Subcutaneous adipose tissue (tissue), 4 donors: ENCODE measurements around the gene OSBPL7. TPM values are rescaled to one million over a fixed set of nuclear protein-coding genes. Genes with fewer than 3 reads are reported as not detected.

Experiments
- CTCF ChIP-seq: fragments of 450-650 bp; IDR thresholded peaks from one replicate; pipeline ENCODE4 v1.5.1; 2016; ENCODE audit warnings: low read depth, mild to moderate bottlenecking, control low read depth, antibody characterized with exemption, moderate library complexity
- total RNA-seq, 4 donors: library from RNA; depleted of rRNA; stranded (reverse); fragments of >200 nt; gene quantifications; one replicate each; pipeline ENCODE4 v1.1.0, GENCODE V29; 2016

Gene OSBPL7
- total RNA-seq, 4 donors from 2014 or later = 2.2 to 4.1 (median 2.5) TPM

DNA sequence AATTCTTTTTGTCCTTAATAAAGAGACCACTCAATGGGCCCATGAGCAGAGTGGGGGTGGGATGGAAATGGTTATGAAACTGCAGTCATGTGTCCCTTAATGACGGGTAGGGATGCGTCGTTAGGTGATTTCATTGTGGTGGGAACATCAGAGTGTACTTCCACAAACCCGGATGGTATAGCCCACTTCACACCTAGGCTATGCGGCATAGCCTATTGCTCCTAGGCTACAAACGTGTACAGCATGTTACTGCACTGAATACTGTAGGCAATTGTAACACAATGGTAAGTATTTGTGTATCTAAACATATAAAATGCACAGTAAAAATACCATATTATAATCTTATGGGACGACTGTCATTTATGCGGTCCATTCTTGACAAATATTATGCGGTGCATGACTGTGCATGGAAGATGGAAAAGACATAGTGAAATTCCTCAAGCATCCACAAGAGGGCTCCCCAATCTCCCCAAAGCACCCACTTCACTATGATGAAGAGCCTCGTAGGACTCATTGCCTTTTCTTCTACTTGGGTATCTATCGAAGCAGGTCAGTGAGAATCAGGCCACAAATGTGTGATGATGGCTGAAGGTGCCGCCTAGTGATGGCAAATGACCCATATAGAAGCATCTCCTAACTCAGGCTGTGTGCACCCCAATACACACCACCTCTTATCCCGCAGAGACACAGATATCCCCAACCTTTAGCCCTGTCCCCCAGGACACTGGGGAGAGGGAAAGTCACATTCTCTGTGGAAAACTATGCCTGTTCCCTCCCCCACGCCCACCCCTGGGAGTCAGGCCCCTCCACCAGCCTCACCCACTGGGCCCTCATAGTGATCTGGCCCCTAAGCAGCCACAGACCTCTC is 45.0 kb downstream of the OSBPL7 start:
- TF ChIP-seq CTCF = no peak

DNA sequence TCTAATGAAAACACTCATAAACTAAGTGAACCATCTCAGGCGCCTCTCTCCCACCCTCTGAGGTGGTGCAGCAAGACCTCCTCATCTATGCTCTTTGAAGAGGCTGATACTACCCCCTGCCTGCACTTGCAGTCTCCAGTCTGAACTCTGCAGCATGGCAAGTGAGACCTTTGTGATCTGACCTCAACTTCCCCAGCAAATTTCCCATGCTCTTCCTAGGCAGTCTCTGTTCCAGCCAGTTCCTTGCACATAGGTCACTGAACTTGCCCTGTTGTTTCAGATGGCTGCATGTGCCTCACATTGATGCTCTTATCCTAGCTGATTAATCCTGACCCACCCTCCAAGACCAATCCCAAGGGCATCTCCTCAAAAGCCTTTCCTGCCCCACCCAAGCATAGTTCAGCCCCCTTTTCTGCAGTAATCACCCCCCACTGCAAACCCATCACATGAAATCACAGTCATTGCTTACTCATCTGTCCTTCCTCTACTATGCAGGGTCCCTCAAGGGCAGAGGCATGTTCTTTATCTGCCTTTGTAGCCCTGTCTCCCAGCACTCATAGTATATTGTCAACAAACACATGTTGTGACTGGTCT is 46.5 kb downstream of the OSBPL7 start:
- TF ChIP-seq CTCF = no peak

- no peak for TF ChIP-seq CTCF
Observed at GRCh38 chr17:47774331-47774730, 47.3 kb downstream of the OSBPL7 start.

GRCh38 chr17:47763913-47764582 is 57.5 kb downstream of the OSBPL7 start:
- TF ChIP-seq CTCF = no peak

DNA sequence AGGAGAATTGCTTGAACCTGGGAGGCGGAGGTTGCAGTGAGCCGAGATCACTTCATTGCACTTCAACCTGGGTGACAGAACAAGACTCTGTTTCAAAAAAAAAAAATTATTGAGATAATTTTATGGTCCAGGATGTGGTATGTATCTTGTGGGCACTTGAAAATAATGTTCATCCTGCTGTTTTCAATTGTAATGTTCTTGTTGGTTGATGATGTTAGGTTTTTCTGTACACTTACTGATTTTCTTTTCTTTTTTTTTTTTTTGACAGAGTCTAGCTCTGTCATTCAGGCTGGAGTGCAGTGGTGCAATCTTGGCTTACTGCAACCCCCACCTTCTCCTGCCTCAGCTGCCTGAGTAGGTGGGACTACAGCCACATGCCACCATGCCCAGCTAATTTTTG is 58.9 kb downstream of the OSBPL7 start:
- no peak for TF ChIP-seq CTCF

DNA sequence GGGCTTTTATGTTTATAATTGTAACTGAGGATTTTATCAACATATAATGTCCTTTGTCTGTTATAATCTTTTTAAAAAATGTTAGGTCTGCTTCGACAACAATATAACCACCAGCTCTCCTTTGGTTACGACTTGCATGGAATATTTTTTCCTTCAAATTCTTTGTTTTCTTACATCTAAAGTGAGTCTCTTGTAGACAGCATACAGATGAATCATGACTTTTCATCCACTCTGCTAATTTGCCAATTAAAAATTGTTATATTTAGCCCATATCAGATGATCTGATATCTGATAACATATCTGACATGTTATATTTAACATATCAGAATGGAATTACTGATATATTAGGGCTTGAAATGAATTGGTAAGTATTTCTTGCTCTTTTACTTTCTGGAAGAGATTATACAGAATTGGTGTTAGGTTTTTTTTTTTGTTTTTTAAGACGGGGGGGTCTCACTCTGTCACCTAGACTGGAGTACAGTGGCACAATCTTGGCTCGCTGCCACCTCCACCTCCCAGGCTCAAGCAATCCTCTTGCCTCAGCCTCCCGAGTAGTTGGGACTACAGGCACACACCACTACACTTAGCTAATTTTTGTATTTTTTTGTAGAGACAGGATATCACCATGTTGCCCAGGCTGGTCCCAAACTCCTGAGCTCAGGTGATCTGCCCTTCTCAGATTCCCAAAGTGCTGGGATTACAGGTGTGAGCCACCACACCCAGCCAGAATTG is 61.0 kb downstream of the OSBPL7 start:
- no peak for TF ChIP-seq CTCF
